Activated T-helper 1 cell treated with anti-CD3 and anti-CD28 coated beads, Interleukin-2, amount 50 U/mL, for 16 hours (primary cell): ENCODE results near the gene OSCAR.

ENCODE experiments used
- DNase-seq, 2 donors: peaks; one replicate each; pipeline ENCODE4 v3.0.0-alpha.2; 2020; ENCODE audit warnings: low read depth in 1 of 2, low spot score in 1 of 2

Gene OSCAR, protein sequence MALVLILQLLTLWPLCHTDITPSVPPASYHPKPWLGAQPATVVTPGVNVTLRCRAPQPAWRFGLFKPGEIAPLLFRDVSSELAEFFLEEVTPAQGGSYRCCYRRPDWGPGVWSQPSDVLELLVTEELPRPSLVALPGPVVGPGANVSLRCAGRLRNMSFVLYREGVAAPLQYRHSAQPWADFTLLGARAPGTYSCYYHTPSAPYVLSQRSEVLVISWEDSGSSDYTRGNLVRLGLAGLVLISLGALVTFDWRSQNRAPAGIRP

DNA sequence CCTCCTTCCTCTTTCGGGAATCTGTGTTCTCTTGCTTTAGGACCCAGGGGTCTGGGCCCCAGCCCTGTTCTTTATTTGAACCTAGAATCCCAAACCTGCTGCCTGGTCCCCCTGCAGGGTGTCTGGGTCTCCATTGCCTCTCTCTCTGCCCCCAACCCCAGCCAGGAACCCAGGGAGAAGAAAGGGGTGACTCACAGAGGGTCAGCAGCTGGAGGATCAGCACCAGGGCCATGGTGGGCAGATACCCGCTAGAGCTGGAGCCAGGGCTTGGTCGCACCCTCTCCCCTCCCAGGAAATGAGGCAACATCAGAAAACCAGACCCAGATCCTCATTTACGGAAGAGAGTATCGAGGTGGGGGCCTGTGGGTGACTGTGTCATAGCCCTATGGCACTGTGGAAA is at the start of gene OSCAR:
OSCAR (minus strand) TSS at position 243 of the 400 bp plus-strand sequence; CDS start at position 232, 11 bp downstream.
- no peak for DNase-seq

DNA sequence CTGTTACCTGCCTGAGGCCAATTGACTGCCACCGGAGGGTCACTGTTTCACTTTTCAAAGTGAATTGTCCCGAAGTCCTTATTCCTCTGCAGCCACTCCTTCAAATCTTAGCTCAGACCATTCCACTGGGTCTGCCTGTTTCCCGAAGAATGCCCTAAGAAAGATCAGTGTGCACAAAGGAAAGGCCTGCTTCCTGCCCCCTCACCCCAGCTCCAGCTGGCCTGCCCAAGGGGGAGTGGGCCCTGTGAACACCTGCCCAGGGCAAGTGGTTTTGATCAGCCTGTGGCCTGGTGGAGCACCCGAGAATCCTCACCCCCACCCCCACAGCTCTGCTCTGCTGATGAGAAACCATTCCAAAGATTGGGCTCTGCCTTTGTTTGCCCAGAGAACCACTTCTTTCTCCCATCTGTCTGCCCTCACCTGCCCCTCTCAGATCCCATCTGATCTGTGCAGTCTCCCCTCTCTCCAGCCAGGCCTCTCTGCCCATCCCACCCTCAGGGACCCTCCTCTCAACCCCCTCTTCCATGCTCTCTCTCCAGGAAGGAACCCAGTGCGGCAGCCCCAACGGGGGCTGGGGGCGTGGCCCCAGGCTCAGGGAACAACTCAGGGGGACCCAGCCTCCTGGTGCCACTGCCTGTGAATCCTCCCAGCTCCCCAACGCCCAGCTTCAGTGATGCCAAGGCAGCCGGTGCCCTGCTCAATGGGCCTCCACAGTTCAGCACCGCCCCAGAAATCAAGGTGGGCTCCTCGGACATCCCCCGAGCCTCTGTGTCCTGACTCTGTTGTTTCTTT is 48.6 kb upstream of the OSCAR start:
- DNase-seq = no peak

DNA sequence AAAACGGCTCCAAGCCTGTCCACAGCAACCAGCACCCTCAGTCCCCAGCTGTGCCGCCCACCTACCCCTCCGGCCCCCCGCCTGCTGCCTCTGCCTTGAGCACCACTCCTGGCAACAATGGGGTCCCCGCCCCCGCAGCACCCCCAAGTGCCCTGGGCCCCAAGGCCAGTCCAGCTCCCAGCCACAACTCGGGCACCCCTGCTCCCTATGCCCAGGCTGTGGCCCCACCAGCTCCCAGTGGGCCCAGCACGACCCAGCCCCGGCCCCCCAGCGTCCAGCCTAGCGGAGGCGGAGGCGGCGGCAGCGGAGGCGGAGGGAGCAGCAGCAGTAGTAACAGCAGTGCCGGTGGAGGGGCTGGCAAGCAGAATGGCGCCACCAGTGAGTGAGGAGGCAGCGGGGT is 47.6 kb upstream of the OSCAR start:
- no peak for DNase-seq

DNA sequence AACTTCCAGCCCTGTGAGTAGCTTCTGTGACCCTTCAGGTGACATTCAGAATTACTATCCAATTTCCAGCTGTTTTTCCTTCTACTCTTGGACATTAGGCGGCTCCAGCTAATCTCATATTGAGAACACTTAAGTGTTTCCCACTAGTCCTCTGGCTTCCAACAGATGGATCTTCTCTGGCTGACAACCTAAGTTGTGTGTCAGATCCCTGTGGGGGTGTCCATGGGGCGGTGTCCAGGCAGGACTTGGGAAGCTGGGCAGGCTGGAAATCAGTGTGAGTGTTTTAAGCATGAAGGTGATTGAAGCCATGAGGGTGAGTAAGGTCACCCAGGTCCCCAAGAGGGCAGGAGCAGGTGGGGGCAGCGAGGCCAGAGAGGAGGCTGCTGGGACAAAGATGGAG is 47.1 kb upstream of the OSCAR start:
- DNase-seq = no peak

DNA sequence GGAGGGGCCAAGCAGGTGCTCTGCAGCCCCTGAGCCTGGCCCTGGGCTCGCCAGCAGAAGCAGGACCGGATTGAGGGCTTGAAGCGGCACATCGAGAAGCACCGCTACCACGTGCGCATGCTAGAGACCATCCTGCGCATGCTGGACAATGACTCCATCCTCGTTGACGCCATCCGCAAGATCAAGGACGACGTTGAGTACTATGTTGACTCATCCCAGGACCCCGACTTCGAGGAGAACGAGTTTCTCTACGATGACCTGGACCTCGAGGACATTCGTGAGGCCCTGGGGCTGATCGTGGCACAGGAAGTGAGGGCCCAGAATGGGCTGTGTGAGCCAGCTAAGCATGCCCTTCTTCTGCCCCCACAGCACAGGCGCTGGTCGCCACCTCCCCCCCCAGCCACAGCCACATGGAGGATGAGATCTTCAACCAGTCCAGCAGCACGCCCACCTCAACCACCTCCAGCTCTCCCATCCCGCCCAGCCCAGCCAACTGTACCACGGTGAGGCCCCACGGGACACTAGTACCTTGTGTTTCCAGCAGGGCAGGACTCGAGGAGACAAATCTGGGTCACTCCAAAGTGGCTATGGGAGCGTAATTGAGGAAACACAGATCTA is 45.0 kb upstream of the OSCAR start:
- DNase-seq = no peak

DNA sequence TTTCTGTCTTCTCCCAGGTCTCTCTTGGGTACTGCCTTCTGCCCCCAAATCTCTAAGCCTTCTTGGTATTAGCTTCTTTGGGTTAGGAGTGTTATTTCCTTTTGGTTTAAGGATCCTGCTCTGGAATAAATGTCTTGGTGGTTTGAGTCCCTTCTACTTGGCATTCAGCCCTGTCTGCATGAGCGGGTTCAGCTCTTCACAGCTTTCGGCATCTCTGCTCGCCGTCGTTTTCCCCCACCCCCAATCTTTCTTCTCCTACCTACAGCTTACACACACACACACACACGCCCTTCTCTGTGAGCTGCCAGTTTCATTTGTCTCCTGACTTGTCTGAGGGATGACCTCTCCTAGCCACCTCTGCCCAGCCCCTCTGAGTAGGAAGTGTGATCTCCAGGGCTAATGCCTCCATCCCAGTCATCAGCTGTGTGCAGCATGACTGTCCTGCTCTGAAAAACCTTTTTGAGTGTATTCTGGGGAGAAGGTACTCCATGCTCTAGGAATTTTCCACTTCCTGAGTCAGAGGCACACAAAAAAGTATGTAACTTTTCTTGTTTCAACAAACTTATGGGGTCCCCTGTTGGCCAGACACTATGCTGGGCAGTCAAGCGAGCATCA is 41.7 kb upstream of the OSCAR start:
- DNase-seq = no peak

DNA sequence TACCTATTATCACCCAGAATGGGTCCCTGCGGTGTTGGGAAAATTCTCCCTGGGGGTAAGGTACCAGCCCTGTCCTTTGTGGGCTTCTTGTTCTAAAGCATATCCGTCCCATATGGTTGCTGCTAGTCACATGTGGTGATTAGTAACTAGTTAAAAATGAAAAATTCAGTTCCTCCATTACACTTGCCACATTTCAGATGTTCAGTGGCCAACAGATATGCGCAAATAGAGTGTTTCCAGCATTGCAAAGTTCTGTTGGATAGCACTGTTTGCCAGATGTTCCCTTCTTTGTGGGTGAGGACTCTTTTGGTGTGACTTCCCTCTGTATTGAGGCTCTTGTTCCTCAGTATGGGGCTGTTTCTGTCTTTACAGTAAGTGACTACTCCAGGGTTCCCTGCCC is 40.8 kb upstream of the OSCAR start:
- DNase-seq = no peak

DNA sequence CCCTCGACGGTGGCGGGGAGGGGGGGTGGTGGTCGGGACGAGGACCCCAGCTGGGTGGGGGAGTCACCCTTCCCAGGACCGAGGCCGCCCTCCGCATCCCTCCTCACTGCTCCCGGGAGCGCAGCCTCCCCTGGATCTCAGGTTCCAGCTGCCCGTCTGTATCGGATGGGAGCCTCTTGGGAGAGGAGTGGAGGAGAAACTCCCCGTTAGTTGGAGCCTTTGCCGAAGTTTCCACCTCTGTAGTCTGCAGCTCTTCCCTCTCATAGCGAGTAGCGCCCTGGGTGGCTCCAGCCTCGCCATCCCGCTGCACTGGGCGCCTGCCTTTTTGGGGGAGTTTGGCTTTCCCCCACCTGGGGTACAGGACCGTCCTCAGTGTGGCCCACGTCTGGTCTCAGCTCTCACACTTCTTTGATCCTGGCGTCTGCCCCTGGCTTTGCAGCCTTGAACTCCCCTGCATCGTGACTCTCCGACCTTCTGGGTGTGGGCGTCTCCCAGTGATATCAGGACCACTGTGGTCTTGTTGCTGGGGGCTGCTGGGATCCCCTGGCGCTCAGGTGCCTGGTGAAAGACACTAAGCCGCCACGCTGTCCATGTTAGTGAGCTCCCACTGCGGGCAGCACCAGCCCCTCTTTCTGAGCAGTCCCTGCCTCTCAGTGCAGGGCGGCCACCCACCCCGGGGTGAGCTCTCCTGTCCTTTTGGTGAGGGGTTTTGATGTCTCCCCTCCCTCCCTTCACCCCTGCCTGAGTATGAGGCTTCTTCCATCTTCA is 38.1 kb upstream of the OSCAR start:
- no peak for DNase-seq

DNA sequence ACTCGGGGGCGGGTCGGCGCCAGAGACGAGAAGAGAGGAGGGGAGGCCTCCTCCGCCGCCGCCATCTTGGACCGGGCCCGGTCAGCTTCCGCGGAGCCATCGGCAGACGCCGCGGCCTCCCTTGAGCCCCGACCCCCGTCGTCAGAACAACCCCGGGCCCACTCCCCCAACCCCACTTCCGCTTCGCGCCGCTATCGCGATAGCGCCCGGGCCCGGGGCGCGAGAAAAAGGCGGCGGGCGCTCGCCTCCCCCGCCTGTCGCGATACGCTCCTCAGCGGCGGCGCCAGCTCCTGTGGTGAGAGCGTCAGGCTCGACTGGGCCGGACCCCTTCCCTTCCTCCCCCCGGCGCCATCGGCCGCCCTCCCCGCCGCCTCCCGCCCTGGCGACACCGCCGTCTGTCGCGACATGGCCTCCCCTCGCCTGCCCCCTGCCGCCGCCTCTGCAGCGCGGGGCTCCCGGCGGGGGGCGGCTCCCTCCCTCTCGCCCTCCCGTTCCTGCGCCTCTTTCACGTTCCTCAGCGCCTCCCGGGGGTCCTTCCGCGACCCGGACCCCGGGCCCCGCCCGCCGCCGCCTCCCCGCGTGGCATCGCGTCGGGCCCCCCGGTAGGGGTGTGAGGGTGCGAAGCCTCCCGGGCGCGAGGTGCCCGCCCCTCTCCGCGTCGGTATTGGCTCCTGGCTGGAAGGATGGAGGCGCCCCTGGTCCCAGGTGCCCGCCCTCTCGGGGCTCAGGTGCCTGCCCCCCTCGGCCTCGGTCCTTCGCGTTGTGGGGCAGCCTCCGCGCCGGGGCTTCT is 37.3 kb upstream of the OSCAR start, which contains the start of gene CNOT3:
CNOT3 (plus strand) TSS at position 64 of the 790 bp plus-strand sequence. CDS start 5,217 bp downstream, outside the sequence.
- peak in 1 of 2 donors; percentile 33 for DNase-seq

DNA sequence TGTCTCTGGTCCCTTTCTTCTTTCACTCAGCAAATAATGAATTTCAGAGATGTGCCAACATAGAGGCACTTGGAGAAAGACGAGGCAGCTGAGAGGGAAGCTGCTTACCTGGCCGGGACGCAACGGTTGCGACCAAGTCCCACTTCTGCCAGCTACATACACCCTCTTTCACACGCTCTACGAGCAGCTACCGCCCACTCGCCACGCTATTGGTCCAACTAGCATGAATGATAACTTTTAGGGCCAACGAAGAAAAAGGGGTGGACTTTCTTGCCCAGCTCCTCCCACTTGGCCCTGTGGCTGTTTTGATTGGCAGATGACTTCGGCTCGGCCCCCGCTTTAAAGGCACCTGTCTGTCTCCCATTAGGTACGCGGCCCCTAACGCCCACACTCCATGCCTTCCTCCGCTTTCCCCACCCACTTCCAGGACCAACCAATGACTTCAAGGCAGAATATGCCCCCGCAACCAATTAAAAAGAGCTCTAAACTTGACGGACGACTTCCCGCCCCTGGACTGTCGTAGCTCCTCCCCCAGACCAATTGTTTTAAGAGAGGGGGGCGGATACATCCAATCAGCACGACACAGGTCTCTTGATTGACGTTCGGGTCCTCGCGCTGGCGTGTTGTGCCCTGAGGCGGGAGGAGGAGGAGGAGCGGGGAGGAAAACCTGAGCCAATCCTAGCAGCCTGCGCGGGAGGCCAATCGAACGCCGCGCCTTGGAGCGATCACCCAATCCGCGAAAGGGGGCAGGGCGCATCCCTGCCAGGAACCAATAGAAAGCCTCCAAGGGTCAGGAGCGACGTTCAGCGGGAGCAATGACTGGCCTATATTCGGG is 36.5 kb upstream of the OSCAR start:
- DNase-seq = peak; percentile 96 to 99

DNA sequence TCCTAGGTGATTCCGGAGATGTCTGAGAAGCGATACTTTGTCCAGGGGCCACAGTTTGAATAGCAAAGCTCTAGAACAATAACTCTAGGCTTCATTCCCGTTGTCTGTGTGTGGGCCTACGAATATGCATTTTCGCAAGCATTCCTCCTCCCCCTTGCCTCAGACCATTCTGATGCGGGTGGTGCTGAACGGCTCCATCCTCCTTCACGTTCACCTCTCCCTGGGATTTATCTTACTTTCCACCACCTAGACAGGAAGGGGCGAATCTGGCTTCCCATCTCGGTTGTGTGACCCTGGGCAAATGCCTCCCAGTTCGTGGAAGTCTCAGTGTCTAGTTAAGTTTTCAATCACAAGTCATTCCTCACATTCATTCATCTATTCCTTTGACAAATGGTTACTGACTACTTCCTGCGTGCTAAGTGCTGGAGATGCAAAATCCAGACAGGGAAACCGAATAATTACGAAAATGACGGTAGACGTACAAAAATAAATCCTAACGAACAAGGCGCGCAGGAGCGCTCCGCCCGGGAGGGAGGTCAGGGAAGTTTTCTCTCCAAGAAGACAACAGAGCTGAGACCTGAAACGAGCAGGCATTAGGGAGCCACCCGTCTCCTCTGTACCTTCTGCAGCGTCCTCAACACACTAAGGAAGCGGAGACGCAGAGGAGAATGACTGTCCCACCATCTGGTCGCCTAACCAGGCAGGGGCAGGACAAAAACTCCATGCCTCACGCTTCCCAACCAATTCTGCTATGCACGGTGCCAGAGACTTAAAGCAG is 35.7 kb upstream of the OSCAR start:
- DNase-seq = no peak

DNA sequence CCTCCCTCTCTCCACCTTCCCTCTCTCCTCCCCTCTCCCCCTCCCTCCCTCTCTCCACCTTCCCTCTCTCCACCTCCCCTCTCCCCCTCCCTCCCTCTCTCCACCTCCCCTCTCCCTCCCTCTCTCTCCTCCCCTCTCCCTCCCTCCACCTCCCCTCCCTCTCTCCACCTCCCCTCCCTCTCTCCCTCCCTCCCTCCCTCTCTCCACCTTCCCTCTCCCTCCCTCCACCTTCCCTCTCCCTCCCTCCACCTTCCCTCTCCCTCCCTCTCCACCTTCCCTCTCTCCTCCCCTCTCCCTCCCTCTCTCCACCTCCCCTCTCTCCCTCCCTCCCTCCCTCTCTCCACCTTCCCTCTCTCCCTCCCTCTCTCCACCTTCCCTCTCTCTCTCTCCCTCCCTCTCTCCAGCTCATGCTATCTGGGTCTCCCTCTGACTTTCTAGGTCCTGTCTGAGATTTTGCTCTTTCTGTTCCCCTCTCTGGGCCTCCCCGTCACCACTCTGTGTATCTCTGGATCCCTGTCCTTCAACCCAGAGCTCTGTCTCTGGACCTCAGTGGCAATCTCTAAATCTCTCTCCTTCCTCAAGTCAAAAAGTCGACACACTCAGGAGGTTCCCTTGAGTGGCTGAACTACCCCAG is 33.5 kb upstream of the OSCAR start:
- no peak for DNase-seq

DNA sequence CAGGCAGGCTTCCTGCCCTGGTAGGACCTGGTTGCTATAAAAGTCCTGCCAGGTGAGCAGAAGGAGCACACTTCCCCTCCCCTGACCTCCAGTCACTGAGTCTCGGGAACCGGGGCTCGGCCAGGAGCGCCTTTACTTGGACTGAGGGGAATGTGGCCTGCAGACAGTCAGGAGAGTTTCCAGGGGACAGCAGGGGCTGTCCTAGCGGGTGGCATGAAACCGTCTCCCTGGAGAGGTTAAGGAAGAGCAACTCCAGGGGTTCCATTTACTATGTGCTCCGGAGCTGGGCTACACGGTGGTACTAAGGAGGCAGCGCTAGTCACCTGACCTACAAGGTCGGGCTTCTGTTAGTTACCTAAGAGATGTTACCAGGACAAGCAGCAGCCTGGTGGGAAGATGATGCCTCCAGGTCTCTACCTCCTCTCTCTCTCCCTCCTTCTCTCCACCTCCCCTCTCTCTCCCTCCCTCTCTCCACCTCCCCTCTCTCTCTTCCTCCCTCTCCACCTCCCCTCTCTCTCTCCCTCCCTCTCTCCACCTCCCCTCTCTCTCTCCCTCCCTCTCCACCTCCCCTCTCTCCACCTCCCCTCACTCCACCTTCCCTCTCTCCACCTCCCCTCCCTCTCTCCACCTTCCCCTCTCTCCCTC is 32.8 kb upstream of the OSCAR start:
- no peak for DNase-seq

DNA sequence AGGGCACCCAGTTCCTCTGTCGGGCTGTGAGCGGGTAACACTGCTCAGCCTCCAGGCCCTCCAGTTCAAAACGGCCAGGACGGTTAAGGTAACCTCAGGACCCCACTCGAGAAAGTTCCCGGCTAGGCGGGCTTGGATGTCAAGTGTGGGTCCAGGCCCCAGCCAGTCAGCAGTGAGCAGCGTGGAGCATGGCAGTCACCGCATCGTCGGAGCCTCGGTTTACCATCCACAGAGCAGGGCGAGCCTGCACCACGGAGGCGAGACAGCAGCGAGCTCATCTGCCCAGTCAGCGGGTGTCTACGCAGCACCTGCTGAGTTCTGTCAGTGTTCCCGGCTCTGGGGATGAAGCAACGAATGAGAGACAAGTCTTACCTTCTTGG is 29.0 kb upstream of the OSCAR start:
- DNase-seq = no peak

DNA sequence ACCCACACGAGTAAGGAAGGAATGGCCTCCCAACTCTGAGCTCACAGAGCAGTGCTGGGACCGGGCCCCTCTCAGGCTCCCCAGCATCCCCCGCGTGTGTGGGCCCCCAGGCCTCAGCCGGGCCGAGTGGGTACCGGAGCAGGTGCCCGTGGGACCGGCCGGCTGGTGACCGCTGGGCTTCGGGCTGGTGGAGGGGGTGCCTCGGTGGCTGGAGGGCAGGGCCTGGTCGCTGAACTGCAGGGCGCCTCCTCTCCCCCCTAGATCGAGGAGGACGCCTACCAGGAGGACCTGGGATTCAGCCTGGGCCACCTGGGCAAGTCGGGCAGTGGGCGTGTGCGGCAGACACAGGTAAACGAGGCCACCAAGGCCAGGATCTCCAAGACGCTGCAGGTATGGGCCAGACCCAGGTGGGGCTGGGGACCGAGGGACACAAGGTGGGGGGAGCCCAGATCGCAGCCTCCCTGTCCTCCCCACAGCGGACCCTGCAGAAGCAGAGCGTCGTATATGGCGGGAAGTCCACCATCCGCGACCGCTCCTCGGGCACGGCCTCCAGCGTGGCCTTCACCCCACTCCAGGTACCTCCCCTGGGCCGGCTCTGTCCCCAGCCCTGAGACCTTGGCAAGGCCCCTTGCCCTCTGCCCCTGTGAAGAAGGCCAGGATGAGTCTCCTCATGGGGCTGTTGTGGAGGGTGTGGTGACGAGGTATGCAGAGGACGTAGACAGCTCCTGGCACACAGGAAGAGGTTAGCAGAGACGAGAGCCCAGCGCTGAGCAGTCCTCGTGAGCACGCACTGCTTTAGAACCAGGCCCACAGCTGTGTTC is 28.4 kb upstream of the OSCAR start:
- DNase-seq = no peak

DNA sequence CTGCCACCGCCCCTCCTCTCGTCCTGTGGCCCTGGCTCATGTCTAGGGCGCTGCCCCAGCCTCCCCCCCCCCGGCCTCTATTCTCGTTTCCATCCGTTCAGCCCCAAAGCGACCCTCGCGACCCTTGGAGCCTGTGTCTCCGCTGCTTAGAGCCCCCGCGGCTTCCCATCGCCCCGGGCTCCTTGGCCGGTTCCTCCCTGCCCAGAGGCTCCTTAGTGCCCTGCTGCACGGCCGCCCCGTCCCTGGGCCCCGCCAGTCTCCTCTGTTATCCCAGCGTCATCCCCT is 27.8 kb upstream of the OSCAR start:
- DNase-seq = no peak
